Keratinocyte (primary cell): ENCODE data around the gene TGM5. TPM values are rescaled to one million over a fixed set of nuclear protein-coding genes. Genes with fewer than 3 reads are reported as not detected.

Source experiments
- DNase-seq: peaks from one replicate; pipeline ENCODE4 v3.0.0-alpha.2; 2011; ENCODE audit warnings: low read depth, missing footprints, low spot score
- FAIRE-seq: peaks from 2 replicates; lab custom pipeline; 2011; peaks lifted over from hg19 to GRCh38; lab: Jason Lieb, UNC
- H2AFZ ChIP-seq: 2 replicates; pipeline ENCODE4 v1.6.0; 2012; ENCODE audit warnings: low read length, control low read depth, inconsistent platforms; ENCODE audit not compliant: control insufficient read depth
- H3K27ac ChIP-seq: 2 replicates; pipeline ENCODE4 v1.5.1; 2011; ENCODE audit warnings: low read length; ENCODE audit not compliant: control insufficient read depth, insufficient read depth
- H3K27me3 ChIP-seq: 3 replicates; pipeline ENCODE4 v1.6.0; 2011; ENCODE audit warnings: low read length; ENCODE audit not compliant: control insufficient read depth, insufficient read depth; ENCODE audit errors: extremely low read depth
- H3K36me3 ChIP-seq, 2 experiments: 2 replicates in 1 of 2; 3 replicates in 1 of 2; pipeline ENCODE4 v1.5.1; 2011; ENCODE audit warnings: low read length in 2 of 2, mild to moderate bottlenecking in 1 of 2; ENCODE audit not compliant: control insufficient read depth in 2 of 2, insufficient read depth in 2 of 2; ENCODE audit errors: extremely low read depth in 1 of 2
- H3K4me1 ChIP-seq: 3 replicates; pipeline ENCODE4 v1.5.1; 2011; ENCODE audit warnings: low read length; ENCODE audit not compliant: control insufficient read depth, insufficient read depth; ENCODE audit errors: extremely low read depth
- H3K4me2 ChIP-seq: 3 replicates; pipeline ENCODE4 v1.6.0; 2011; ENCODE audit warnings: low read depth, low read length; ENCODE audit not compliant: control insufficient read depth, insufficient read depth; ENCODE audit errors: extremely low read depth
- H3K4me3 ChIP-seq, 3 experiments: fragments of 200-600 bp in 1 of 3; sonication (generic) in 1 of 3; 2 replicates in 2 of 3; 3 replicates in 1 of 3; pipeline ENCODE4 v1.5.1; 2011 to 2016; ENCODE audit warnings: low read length in 3 of 3, mild to moderate bottlenecking in 3 of 3, control low read depth in 2 of 3, inconsistent platforms in 1 of 3, low read depth in 1 of 3, mixed read lengths in 1 of 3, mixed run types in 1 of 3, moderate library complexity in 1 of 3; ENCODE audit not compliant: control insufficient read depth in 2 of 3, insufficient read depth in 2 of 3; ENCODE audit errors: extremely low read depth in 1 of 3
- H3K79me2 ChIP-seq: 2 replicates; pipeline ENCODE4 v1.6.0; 2012; ENCODE audit warnings: low read length; ENCODE audit not compliant: control insufficient read depth, insufficient read depth
- H3K9ac ChIP-seq: 3 replicates; pipeline ENCODE4 v1.6.0; 2011; ENCODE audit warnings: low read length; ENCODE audit not compliant: control insufficient read depth, insufficient read depth; ENCODE audit errors: extremely low read depth
- H3K9me1 ChIP-seq: 3 replicates; pipeline ENCODE4 v1.6.0; 2011; ENCODE audit warnings: low read length; ENCODE audit not compliant: control insufficient read depth, insufficient read depth; ENCODE audit errors: extremely low read depth
- H3K9me3 ChIP-seq: 2 replicates; pipeline ENCODE4 v1.5.1; 2012; ENCODE audit warnings: low read depth, low read length; ENCODE audit not compliant: control insufficient read depth
- H4K20me1 ChIP-seq: 3 replicates; pipeline ENCODE4 v1.6.0; 2011; ENCODE audit warnings: low read length; ENCODE audit not compliant: control insufficient read depth, insufficient read depth; ENCODE audit errors: extremely low read depth
- EZH2 ChIP-seq: IDR thresholded peaks from one replicate; pipeline ENCODE4 v1.6.1; 2012; ENCODE audit warnings: inconsistent platforms, mild to moderate bottlenecking, low read length, moderate library complexity
- dilution Hi-C: fragments of 300-500 bp; cut with MboI; formaldehyde crosslinking; loops from one replicate; pipeline ENCODE4 v1.7.0; 2020; ENCODE audit warnings: low sequenced_read_pairs; ENCODE audit not compliant: extremely low pct_ligation_motif_present
- polyA plus RNA-seq, 5 experiments: library from polyadenylated mRNA; depleted of rRNA in 3 of 5; stranded (reverse) in 3 of 5; stranded (forward) in 1 of 5; unstranded in 1 of 5; fragments of >200 nt; gene quantifications; 1 replicate in 1 of 5; 2 replicates in 3 of 5; 3 replicates in 1 of 5; pipeline versions ENCODE4 v1.2.1 to v1.2.3, GENCODE V29; 2011 to 2012; ENCODE audit warnings: missing spikeins in 2 of 5, low read depth in 1 of 5, low replicate concordance in 1 of 5
- TF ChIP-seq, protein P1 (sequence below), 3 experiments: IDR thresholded peaks in 1 of 3; conservative IDR thresholded peaks in 1 of 3; optimal IDR thresholded peaks in 1 of 3; 2 replicates in 2 of 3; 3 replicates in 1 of 3; pipeline versions ENCODE3 to v1.5.1; 2011; ENCODE audit warnings: low read length in 3 of 3, mild to moderate bottlenecking in 3 of 3, moderate library complexity in 2 of 3, control low read depth in 1 of 3, inconsistent platforms in 1 of 3; ENCODE audit not compliant: insufficient read depth in 2 of 3; ENCODE audit errors: extremely low read depth in 1 of 3

The TGM5 gene
- polyA plus RNA-seq, 1 donor (not counting 4 experiments of a cell fraction or from before 2014, with no cell fraction given): not detected

DNA sequence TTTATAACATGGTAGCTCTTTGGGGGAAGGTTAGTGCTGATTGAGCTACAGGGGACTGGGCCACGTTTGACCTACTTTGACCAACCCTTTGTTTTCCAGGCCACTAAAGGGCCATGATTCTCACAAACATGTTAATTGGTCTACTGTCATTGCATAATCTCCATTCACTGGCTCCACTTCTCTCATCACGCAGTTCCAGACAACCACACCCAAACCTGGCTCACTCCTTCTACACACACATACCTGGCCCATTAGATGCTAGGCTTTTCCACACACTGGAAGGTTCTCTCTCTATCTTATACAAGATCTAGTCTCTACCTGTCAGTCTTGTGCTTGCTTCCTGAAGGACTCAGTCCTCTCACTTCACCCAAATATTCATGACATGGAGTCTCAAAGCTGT, 15.9 kb downstream of the TGM5 start:
- Histone ChIP-seq H3K9me3 (no peaks in the 10 kb centered on the region), H3K4me2 (no peak overlapping the region), H3K9ac (no peak overlapping the region), H3K27me3 (peaks cover 2% of the 10 kb centered on the region), H3K4me1 (peaks cover 12% of the 10 kb centered on the region), H2AFZ (no peak overlapping the region), H3K4me3 (no peak overlapping the region), H3K79me2 (no peaks in the 10 kb centered on the region), H3K9me1 (no peaks in the 10 kb centered on the region), H4K20me1 (no peaks in the 10 kb centered on the region), H3K27ac (no peak overlapping the region), H3K36me3 (no peaks in the 10 kb centered on the region)
- dilution Hi-C loops: no loop called here
- no peak for DNase-seq
- peak; percentile 23 for FAIRE-seq
- no peak for TF ChIP-seq EZH2
- TF ChIP-seq, protein P1, sequence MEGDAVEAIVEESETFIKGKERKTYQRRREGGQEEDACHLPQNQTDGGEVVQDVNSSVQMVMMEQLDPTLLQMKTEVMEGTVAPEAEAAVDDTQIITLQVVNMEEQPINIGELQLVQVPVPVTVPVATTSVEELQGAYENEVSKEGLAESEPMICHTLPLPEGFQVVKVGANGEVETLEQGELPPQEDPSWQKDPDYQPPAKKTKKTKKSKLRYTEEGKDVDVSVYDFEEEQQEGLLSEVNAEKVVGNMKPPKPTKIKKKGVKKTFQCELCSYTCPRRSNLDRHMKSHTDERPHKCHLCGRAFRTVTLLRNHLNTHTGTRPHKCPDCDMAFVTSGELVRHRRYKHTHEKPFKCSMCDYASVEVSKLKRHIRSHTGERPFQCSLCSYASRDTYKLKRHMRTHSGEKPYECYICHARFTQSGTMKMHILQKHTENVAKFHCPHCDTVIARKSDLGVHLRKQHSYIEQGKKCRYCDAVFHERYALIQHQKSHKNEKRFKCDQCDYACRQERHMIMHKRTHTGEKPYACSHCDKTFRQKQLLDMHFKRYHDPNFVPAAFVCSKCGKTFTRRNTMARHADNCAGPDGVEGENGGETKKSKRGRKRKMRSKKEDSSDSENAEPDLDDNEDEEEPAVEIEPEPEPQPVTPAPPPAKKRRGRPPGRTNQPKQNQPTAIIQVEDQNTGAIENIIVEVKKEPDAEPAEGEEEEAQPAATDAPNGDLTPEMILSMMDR (optimal IDR thresholded peaks at IDR 0.05 in 1 of 3, IDR thresholded peaks at IDR 0.05 in 1 of 3, conservative IDR thresholded peaks at IDR 0.05 in 1 of 3; ENCODE audit: extremely low read depth in 1 of 3, insufficient read depth in 2 of 3, low read length in 3 of 3): no peak

GRCh38 chr15:43249699-43250203, 17.0 kb downstream of the TGM5 start:
- H3K4me3 ChIP-seq: no peak overlapping the region
- FAIRE-seq (no peak), DNase-seq (no peak)
- no peak overlapping the region for H2AFZ ChIP-seq
- H3K9ac ChIP-seq: no peak overlapping the region
- TF ChIP-seq, protein P1 (optimal IDR thresholded peaks at IDR 0.05 in 1 of 3, IDR thresholded peaks at IDR 0.05 in 1 of 3, conservative IDR thresholded peaks at IDR 0.05 in 1 of 3; ENCODE audit: extremely low read depth in 1 of 3, insufficient read depth in 2 of 3, low read length in 3 of 3): no peak
- TF ChIP-seq EZH2: no peak
- dilution Hi-C loops: no loop called here
- no peaks in the 10 kb centered on the region for H3K36me3 ChIP-seq
- H3K9me1 ChIP-seq: no peaks in the 10 kb centered on the region
- H3K4me1 ChIP-seq: peaks cover 12% of the 10 kb centered on the region
- H3K27me3 ChIP-seq: no peaks in the 10 kb centered on the region
- H3K27ac ChIP-seq: no peak overlapping the region
- H4K20me1 ChIP-seq: no peaks in the 10 kb centered on the region
- no peak overlapping the region for H3K4me2 ChIP-seq
- no peaks in the 10 kb centered on the region for H3K79me2 ChIP-seq
- no peaks in the 10 kb centered on the region for H3K9me3 ChIP-seq
